ENCODE data around the gene CSTF1. TPM values are rescaled to one million over a fixed set of nuclear protein-coding genes. Genes with fewer than 3 reads are reported as not detected.

CSTF1 gene
- total and polyA plus RNA-seq, 2 of the 8 experiments (the other 6 are each of a cell fraction or from before 2014, with no cell fraction given), result 59.4 to 83.5 TPM

- no peak overlapping the region for H3K4me3 ChIP-seq (ENCODE audit: extremely low read depth in 1 of 4, insufficient read depth in 2 of 4, low read depth in 3 of 4, low read length in 4 of 4)
- TF ChIP-seq CEBPB (IDR thresholded peaks at IDR 0.05; ENCODE audit: low read depth, low read length) (no peak), NRF1 (IDR thresholded peaks at IDR 0.05; ENCODE audit: low read depth, low read length) (no peak), CTBP2 (IDR thresholded peaks at IDR 0.05; ENCODE audit: borderline replicate concordance, insufficient read depth, insufficient read length, low read length) (no peak), SIX5 (IDR thresholded peaks at IDR 0.05; ENCODE audit: low read depth, low read length) (no peak), KDM5A (IDR thresholded peaks at IDR 0.05; ENCODE audit: low read length) (no peak), EP300 (IDR thresholded peaks at IDR 0.05; ENCODE audit: borderline replicate concordance in 1 of 2, low read depth in 2 of 2, low read length in 2 of 2) (no peak), TEAD4 (IDR thresholded peaks at IDR 0.05; ENCODE audit: low read depth, low read length) (no peak), CBX8 (IDR thresholded peaks at IDR 0.05; ENCODE audit: borderline replicate concordance, low read depth, low read length) (no peak), YY1 (IDR thresholded peaks at IDR 0.05; ENCODE audit: low read depth, low read length) (no peak), SRF (IDR thresholded peaks at IDR 0.05; ENCODE audit: low read depth, low read length) (no peak)
- H3K14ac ChIP-seq (ENCODE audit: insufficient read length), result no peak overlapping the region
- H3K18ac ChIP-seq (ENCODE audit: extremely low read depth, low read length), result no peak overlapping the region
- peaks cover 18 to 76% (median 62%) of the 10 kb centered on the region in 4 experiments for H3K36me3 ChIP-seq (ENCODE audit: control insufficient read depth in 2 of 4, insufficient read depth in 4 of 4, low read length in 3 of 4)
- H3K23me2 ChIP-seq (ENCODE audit: low read depth, low read length), result no peaks in the 10 kb centered on the region
- H3K27ac ChIP-seq (ENCODE audit: low read depth, low read length), result no peak overlapping the region
- no peak overlapping the region for H4K8ac ChIP-seq (ENCODE audit: extremely low read depth, insufficient read depth, low read length)
- no peaks in the 10 kb centered on the region; a peak in 1 of 7 replicates for H3K4me1 ChIP-seq (replicated peaks in 1 of 4; ENCODE audit: control insufficient read depth in 3 of 4, insufficient read depth in 4 of 4, low read length in 3 of 4)
- no peak overlapping the region for H4K5ac ChIP-seq (ENCODE audit: insufficient read length, low read depth, low read length)
- FAIRE-seq (no peak), DNase-seq (ENCODE audit: low read depth in 1 of 2, low spot score in 2 of 2) (no peak)
- no peak overlapping the region for H3K4ac ChIP-seq (replicated peaks; ENCODE audit: insufficient read length, low read depth, low read length)
- WGBS, 2 experiments (ENCODE audit: extremely low coverage in 1 of 2, insufficient coverage in 1 of 2, insufficient read length in 1 of 2, insufficient replicate concordance in 2 of 2, low coverage in 1 of 2, low lambda C conversion rate in 2 of 2, missing lambda C conversion rate in 1 of 2), result 97% methylated on average over 4 of the region's 4 CpGs; no CpG with 5 or more reads in 1 of the 2 experiments
- H3K9ac ChIP-seq (replicated peaks in 1 of 4; ENCODE audit: extremely low read depth in 1 of 4, low read depth in 3 of 4, low read length in 3 of 4), result no peak overlapping the region
- H3K9me3 ChIP-seq (ENCODE audit: insufficient read depth in 2 of 2, low read depth in 1 of 2, low read length in 1 of 2), result no peaks in the 10 kb centered on the region
- ChIA-PET POLR2A (ENCODE audit: partially characterized antibody) (interaction anchor here (0.7 to 2.5 kb wide), 4 partner anchors 10 to 26 kb away, joined by 3 to 11 read pairs (median 4); partner anchors contain the start of gene FAM210B), CTCF (ENCODE audit: partially characterized antibody) (no interaction called here)
- no peak overlapping the region for H2AK5ac ChIP-seq (ENCODE audit: low read depth, low read length)
- no peak overlapping the region for H4K91ac ChIP-seq (replicated peaks; ENCODE audit: insufficient read length, low read length)
- H2BK20ac ChIP-seq (ENCODE audit: low read length), result no peak overlapping the region
- peaks cover 8 to 70% of the 10 kb centered on the region in 2 experiments for H3K79me2 ChIP-seq (ENCODE audit: control insufficient read depth in 1 of 2, insufficient read depth in 2 of 2, low read length in 2 of 2)
- no peak overlapping the region for H3K4me2 ChIP-seq (ENCODE audit: insufficient read depth in 1 of 2, low read depth in 2 of 2, low read length in 2 of 2)
- peaks cover 5 to 18% of the 10 kb centered on the region in 2 experiments for H4K20me1 ChIP-seq (replicated peaks in 1 of 2; ENCODE audit: control insufficient read depth in 1 of 2, insufficient read depth in 2 of 2, low read length in 2 of 2)
- H2BK12ac ChIP-seq (ENCODE audit: low read depth, low read length), result no peak overlapping the region
- no peak overlapping the region for H2BK120ac ChIP-seq (replicated peaks; ENCODE audit: low read depth, low read length)
- H3K23ac ChIP-seq (ENCODE audit: insufficient read length), result no peak overlapping the region
- H2BK15ac ChIP-seq (ENCODE audit: low read length), result no peak overlapping the region
- peaks cover 10% of the 10 kb centered on the region; the same call in 1 of the 2 replicates for H3K79me1 ChIP-seq (ENCODE audit: low read depth, low read length)
- no peak overlapping the region for H2AFZ ChIP-seq (ENCODE audit: low read length)
- no peaks in the 10 kb centered on the region for H3K27me3 ChIP-seq (replicated peaks in 1 of 4; ENCODE audit: control insufficient read depth in 3 of 4, extremely low read depth in 1 of 4, insufficient read depth in 3 of 4, low read length in 3 of 4)
- no peak overlapping the region for H3K56ac ChIP-seq (replicated peaks; ENCODE audit: insufficient read length, low read depth, low read length)
- H2BK5ac ChIP-seq (ENCODE audit: low read depth, low read length), result no peak overlapping the region
These were observed 7.3 kb upstream of the CSTF1 start for GRCh38 chr20:56385130-56385529.
